Nephron (organoid): ENCODE data around the gene SIRT2.
"Not testable (repeated sequence)": the region's sequence is repeated elsewhere in the genome, so short reads cannot be mapped to it uniquely, and the experiment has no call there.

Experiments
- H3K27ac Mint-ChIP-seq, 3 experiments: 2 replicates each; pipeline ENCODE4 v1.8.0; 2020; ENCODE audit warnings: mixed read lengths in 3 of 3, mild to moderate bottlenecking in 2 of 3, moderate library complexity in 1 of 3
- H3K27me3 Mint-ChIP-seq: 2 replicates; pipeline ENCODE4 v1.8.0; 2021; ENCODE audit warnings: low read depth, mild to moderate bottlenecking, moderate library complexity, mixed read lengths
- H3K36me3 Mint-ChIP-seq: 2 replicates; pipeline ENCODE4 v1.8.0; 2020; ENCODE audit warnings: low read depth, mixed read lengths
- H3K4me1 Mint-ChIP-seq: 2 replicates; pipeline ENCODE4 v1.8.0; 2020; ENCODE audit warnings: mixed read lengths
- H3K4me3 Mint-ChIP-seq, 3 experiments: 2 replicates each; pipeline ENCODE4 v1.8.0; 2020; ENCODE audit warnings: mild to moderate bottlenecking in 3 of 3, mixed read lengths in 3 of 3, moderate library complexity in 2 of 3
- H3K9me3 Mint-ChIP-seq: 2 replicates; pipeline ENCODE4 v1.8.0; 2020; ENCODE audit warnings: mixed read lengths
- TF ChIP-seq, protein P1 (sequence below), 3 experiments: fragments of 200-600 bp; sonication (generic); IDR thresholded peaks; one replicate each; pipeline ENCODE4 v1.5.0; 2021; ENCODE audit warnings: antibody characterized with exemption in 3 of 3; ENCODE audit not compliant: unreplicated experiment in 3 of 3

Gene SIRT2

GRCh38 chr19:38861368-38861767, 38.0 kb downstream of the SIRT2 start:
- peaks cover 9% of the 10 kb centered on the region for H3K27me3 Mint-ChIP-seq
- TF ChIP-seq, protein P1, sequence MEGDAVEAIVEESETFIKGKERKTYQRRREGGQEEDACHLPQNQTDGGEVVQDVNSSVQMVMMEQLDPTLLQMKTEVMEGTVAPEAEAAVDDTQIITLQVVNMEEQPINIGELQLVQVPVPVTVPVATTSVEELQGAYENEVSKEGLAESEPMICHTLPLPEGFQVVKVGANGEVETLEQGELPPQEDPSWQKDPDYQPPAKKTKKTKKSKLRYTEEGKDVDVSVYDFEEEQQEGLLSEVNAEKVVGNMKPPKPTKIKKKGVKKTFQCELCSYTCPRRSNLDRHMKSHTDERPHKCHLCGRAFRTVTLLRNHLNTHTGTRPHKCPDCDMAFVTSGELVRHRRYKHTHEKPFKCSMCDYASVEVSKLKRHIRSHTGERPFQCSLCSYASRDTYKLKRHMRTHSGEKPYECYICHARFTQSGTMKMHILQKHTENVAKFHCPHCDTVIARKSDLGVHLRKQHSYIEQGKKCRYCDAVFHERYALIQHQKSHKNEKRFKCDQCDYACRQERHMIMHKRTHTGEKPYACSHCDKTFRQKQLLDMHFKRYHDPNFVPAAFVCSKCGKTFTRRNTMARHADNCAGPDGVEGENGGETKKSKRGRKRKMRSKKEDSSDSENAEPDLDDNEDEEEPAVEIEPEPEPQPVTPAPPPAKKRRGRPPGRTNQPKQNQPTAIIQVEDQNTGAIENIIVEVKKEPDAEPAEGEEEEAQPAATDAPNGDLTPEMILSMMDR (IDR thresholded peaks at IDR 0.05; ENCODE audit: unreplicated experiment in 3 of 3) = no peak
- H3K9me3 Mint-ChIP-seq = peaks cover 3% of the 10 kb centered on the region
- H3K27ac Mint-ChIP-seq = no peak overlapping the region
- H3K36me3 Mint-ChIP-seq = no peaks in the 10 kb centered on the region
- H3K4me3 Mint-ChIP-seq = no peak overlapping the region
- H3K4me1 Mint-ChIP-seq = peaks cover 48% of the 10 kb centered on the region

DNA sequence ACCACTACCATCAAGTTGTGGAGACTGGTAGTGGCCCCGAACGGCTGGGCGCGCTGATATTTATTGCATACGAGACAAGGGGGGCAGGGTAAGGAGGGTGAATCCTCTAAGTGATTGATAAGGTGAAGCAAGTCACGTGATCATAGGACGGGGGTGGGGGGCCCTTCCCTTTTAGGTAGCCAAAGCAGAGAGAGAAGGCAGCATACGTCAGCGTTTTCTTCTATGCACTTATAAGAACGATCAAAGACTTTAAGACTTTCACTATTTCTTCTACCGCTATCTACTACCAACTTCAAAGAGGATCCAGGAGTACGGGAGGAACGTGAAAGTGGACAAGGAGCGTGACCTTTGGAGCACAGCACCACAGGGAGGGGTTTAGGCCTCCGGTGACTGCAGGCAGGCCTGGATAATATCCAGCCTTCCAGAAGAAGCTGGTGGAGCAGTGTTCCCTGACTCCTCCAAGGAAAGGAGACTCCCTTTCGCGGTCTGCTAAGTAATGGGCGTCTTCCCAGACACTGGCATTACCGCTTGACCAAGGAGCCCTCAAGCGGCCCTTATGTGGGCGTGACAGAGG, 39.7 kb downstream of the SIRT2 start:
- Mint-ChIP-seq H3K27ac (peak overlapping the region; percentile 78 to 97 (median 89)), H3K4me3 (peak overlapping the region; percentile 7 to 34 (median 27)), H3K4me1 (peaks cover 41% of the 10 kb centered on the region)
- not testable (repeated sequence) for H3K27me3 Mint-ChIP-seq, H3K9me3 Mint-ChIP-seq, H3K36me3 Mint-ChIP-seq

DNA sequence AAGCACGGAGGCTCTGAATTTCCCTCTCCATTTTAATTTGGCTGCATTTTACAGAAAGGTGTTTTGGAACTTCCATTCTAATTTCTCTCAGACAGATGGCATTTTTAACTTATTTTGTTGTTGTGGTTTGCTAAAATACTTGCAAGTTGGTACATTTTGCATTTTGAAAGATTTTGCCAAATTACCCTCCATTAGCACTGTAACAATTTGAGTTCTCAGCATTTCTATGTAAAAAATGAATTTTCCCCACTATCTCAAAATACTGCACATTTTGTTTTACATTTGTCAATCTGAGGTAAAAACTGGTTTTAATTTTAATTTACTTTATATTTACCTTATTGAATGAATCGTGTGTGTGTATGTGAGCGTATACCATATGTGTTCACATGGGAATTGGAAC, 42.6 kb downstream of the SIRT2 start:
- TF ChIP-seq, protein P1 (IDR thresholded peaks at IDR 0.05; ENCODE audit: unreplicated experiment in 3 of 3) = no peak
- H3K36me3 Mint-ChIP-seq = no peaks in the 10 kb centered on the region
- H3K4me3 Mint-ChIP-seq = peak overlapping the region in 1 of 3 experiments; percentile 77
- peaks cover 14% of the 10 kb centered on the region for H3K27me3 Mint-ChIP-seq
- H3K27ac Mint-ChIP-seq = peak overlapping the region; percentile 76 to 92 (median 91)
- H3K9me3 Mint-ChIP-seq = peaks cover 3% of the 10 kb centered on the region
- H3K4me1 Mint-ChIP-seq = peaks cover 30% of the 10 kb centered on the region

DNA sequence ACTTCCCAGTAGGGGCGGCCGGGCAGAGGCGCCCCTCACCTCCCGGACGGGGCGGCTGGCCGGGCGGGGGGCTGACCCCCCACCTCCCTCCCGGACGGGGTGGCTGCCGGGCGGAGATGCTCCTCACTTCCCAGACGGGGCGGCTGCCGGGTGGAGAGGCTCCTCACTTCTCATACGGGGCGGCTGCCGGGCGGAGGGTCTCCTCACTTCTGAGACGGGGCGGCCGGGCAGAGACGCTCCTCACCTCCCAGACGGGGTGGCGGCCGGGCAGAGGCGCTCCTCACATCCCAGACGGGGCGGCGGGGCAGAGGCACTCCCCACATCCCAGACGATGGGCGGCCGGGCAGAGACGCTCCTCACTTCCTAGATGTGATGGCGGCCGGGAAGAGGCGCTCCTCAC, 43.7 kb downstream of the SIRT2 start:
- Mint-ChIP-seq H3K4me1 (peaks cover 27% of the 10 kb centered on the region), H3K27me3 (peaks cover 13% of the 10 kb centered on the region)
- H3K4me3 Mint-ChIP-seq, H3K36me3 Mint-ChIP-seq, H3K27ac Mint-ChIP-seq, H3K9me3 Mint-ChIP-seq: not testable (repeated sequence)

DNA sequence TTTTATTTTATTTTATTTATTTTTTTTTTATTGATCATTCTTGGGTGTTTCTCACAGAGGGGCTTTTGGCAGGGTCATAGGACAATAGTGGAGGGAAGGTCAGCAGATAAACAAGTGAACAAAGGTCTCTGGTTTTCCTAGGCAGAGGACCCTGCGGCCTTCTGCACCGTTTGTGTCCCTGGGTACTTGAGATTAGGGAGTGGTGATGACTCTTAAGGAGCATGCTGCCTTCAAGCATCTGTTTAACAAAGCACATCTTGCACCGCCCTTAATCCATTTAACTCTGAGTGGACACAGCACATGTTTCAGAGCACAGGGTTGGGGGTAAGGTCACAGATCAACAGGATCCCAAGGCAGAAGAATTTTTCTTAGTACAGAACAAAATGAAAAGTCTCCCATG, 44.5 kb downstream of the SIRT2 start:
- peaks cover 22% of the 10 kb centered on the region for H3K4me1 Mint-ChIP-seq
- not testable (repeated sequence) for H3K36me3 Mint-ChIP-seq, H3K9me3 Mint-ChIP-seq, H3K27me3 Mint-ChIP-seq
- peak overlapping the region in 1 of 3 experiments; percentile 62 for H3K27ac Mint-ChIP-seq
- peak overlapping the region; percentile 49 to 67 (median 65) for H3K4me3 Mint-ChIP-seq

GRCh38 chr19:38853214-38853613, 46.2 kb downstream of the SIRT2 start:
- Mint-ChIP-seq H3K36me3 (peaks cover 9% of the 10 kb centered on the region), H3K27me3 (peaks cover 14% of the 10 kb centered on the region)

GRCh38 chr19:38852231-38853044, 47.0 kb downstream of the SIRT2 start:
- Mint-ChIP-seq H3K27ac (peak overlapping the region; percentile 90 to 99 (median 96)), H3K9me3 (peaks cover 3% of the 10 kb centered on the region), H3K36me3 (peaks cover 16% of the 10 kb centered on the region), H3K27me3 (peaks cover 11% of the 10 kb centered on the region), H3K4me3 (peak overlapping the region; percentile 92 to 96 (median 93)), H3K4me1 (peaks cover 27% of the 10 kb centered on the region)
- TF ChIP-seq, protein P1 (IDR thresholded peaks at IDR 0.05; ENCODE audit: unreplicated experiment in 3 of 3) = no peak

More at GRCh38 chr19:38853214-38853613, 46.2 kb downstream of the SIRT2 start:
- peak overlapping the region; percentile 90 to 99 (median 96) for H3K27ac Mint-ChIP-seq
- peaks cover 3% of the 10 kb centered on the region for H3K9me3 Mint-ChIP-seq
- peaks cover 23% of the 10 kb centered on the region for H3K4me1 Mint-ChIP-seq
- TF ChIP-seq, protein P1 (IDR thresholded peaks at IDR 0.05; ENCODE audit: unreplicated experiment in 3 of 3) = no peak
- peak overlapping the region; percentile 92 to 96 (median 93) for H3K4me3 Mint-ChIP-seq
